Transverse colon (tissue), 4 donors: Measurements from ENCODE around the gene STXBP2. TPM values are rescaled to one million over a fixed set of nuclear protein-coding genes. Genes with fewer than 3 reads are reported as not detected.

Source experiments
- DNase-seq: peaks from one replicate; pipeline ENCODE4 v3.0.0-alpha.2; 2019
- H3K27ac ChIP-seq, 4 donors: fragments of 200-600 bp; sonication (generic); 2 replicates each; pipeline ENCODE4 v1.5.1; 2016 to 2018; ENCODE audit warnings: inconsistent platforms in 4 of 4
- H3K27me3 ChIP-seq: fragments of 200-600 bp; sonication (generic); 2 replicates; pipeline ENCODE4 v1.5.1; 2017; ENCODE audit warnings: inconsistent platforms
- H3K36me3 ChIP-seq, 4 donors: fragments of 200-600 bp; sonication (generic); 2 replicates each; pipeline ENCODE4 v1.5.1; 2017 to 2019; ENCODE audit warnings: inconsistent platforms in 4 of 4
- H3K4me1 ChIP-seq, 4 donors: fragments of 200-600 bp; sonication (generic); 2 replicates each; pipeline ENCODE4 v1.5.1; 2017 to 2020; ENCODE audit warnings: inconsistent platforms in 4 of 4
- H3K4me3 ChIP-seq, 4 donors: fragments of 200-600 bp; sonication (generic); 1 replicate in 1 of 4; 2 replicates in 3 of 4; pipeline versions ENCODE4 v1.5.1 to v1.6.1; 2017 to 2019; ENCODE audit warnings: inconsistent platforms in 4 of 4
- H3K9me3 ChIP-seq, 2 donors: fragments of 200-600 bp; sonication (generic); 2 replicates each; pipeline ENCODE4 v1.5.1; 2017 to 2019; ENCODE audit warnings: inconsistent platforms in 2 of 2
- CTCF ChIP-seq, 5 experiments: fragments of 200-600 bp in 3 of 5; fragments of 450-650 bp in 2 of 5; sonication (generic) in 3 of 5; IDR thresholded peaks; 1 replicate in 2 of 5; 2 replicates in 3 of 5; pipeline ENCODE4 v1.5.1; 2016 to 2017; ENCODE audit warnings: antibody characterized with exemption in 5 of 5, inconsistent platforms in 3 of 5, mild to moderate bottlenecking in 2 of 5, moderate library complexity in 1 of 5
- EP300 ChIP-seq: sonication (generic); formaldehyde crosslinking; IDR thresholded peaks from one replicate; pipeline ENCODE4 v1.6.1; 2017; ENCODE audit warnings: antibody characterized with exemption, low read depth
- POLR2A ChIP-seq: fragments of 450-650 bp; IDR thresholded peaks from one replicate; pipeline ENCODE4 v1.6.1; 2016; ENCODE audit warnings: antibody characterized with exemption, mild to moderate bottlenecking, moderate library complexity
- POLR2AphosphoS5 ChIP-seq, 3 donors: sonication (generic); formaldehyde crosslinking; IDR thresholded peaks; one replicate each; pipeline ENCODE4 v1.6.1; 2016; ENCODE audit warnings: antibody characterized with exemption in 3 of 3
- WGBS, 2 donors: methylation state at CpG; one replicate each; pipeline ENCODE4 v1.1.5; 2018; ENCODE audit warnings: low coverage in 1 of 2; 5-methylcytosine and 5-hydroxymethylcytosine counted together
- in situ Hi-C, 4 donors: fragments of 200-750 bp; cut with MboI; loops; one replicate each; pipeline versions ENCODE4 v1.15.0 to v1.15.1; 2017; ENCODE audit warnings: low sequenced_read_pairs in 3 of 4, low pct_ligation_motif_present in 1 of 4, low pct_unique_long_range_greater_than_20kb in 1 of 4
- intact Hi-C: fragments of 100-400 bp; cut with DNase I; formaldehyde crosslinking; loops from one replicate; pipeline ENCODE4 v1.15.1; 2023; ENCODE audit warnings: low total_unique reads
- total RNA-seq, 4 donors: library from RNA; depleted of rRNA; stranded (reverse); fragments of >200 nt; gene quantifications; one replicate each; pipeline ENCODE4 v1.1.0, GENCODE V29; 2016

Gene STXBP2
- total RNA-seq, 4 donors from 2014 or later, result 132 to 303 (median 205) TPM

GRCh38 chr19:7687177-7687576, 50.3 kb downstream of the STXBP2 start:
- no peak overlapping the region for H3K4me3 ChIP-seq
- peaks cover 0 to 4% (median under 1%) of the 10 kb centered on the region in 4 donors for H3K4me1 ChIP-seq
- no peak for TF ChIP-seq POLR2AphosphoS5 (IDR thresholded peaks at IDR 0.05)
- TF ChIP-seq POLR2A, result no peak
- TF ChIP-seq CTCF (IDR thresholded peaks at IDR 0.05), result no peak
- no peak for TF ChIP-seq EP300
- H3K36me3 ChIP-seq, result no peaks in the 10 kb centered on the region
- intact Hi-C loops, result loop anchor here (10.0 kb wide), 1 partner anchor 592 kb away; no protein-coding TSS in a partner anchor
- H3K27ac ChIP-seq, result no peak overlapping the region
- no peaks in the 10 kb centered on the region for H3K9me3 ChIP-seq
- WGBS, 2 donors, result 90% methylated on average over 12 of the region's 12 CpGs; no CpG with 5 or more reads in 1 of the 2 donors
- in situ Hi-C loops, result loop anchor here in 1 of 4 donors (10.0 kb wide), 1 partner anchor 122 kb away; no protein-coding TSS in a partner anchor
- no peaks in the 10 kb centered on the region for H3K27me3 ChIP-seq
- DNase-seq, result no peak

GRCh38 chr19:7689165-7689564, 52.3 kb downstream of the STXBP2 start:
- Histone ChIP-seq H3K36me3 (no peaks in the 10 kb centered on the region), H3K27ac (no peak overlapping the region), H3K4me1 (no peaks in the 10 kb centered on the region), H3K27me3 (no peaks in the 10 kb centered on the region), H3K4me3 (no peak overlapping the region), H3K9me3 (no peaks in the 10 kb centered on the region)
- TF ChIP-seq CTCF (IDR thresholded peaks at IDR 0.05) (no peak), POLR2A (no peak), EP300 (no peak), POLR2AphosphoS5 (IDR thresholded peaks at IDR 0.05) (no peak)
- in situ Hi-C loops, result loop anchor here in 1 of 4 donors (10.0 kb wide), 1 partner anchor 124 kb away; no protein-coding TSS in a partner anchor
- intact Hi-C loops, result loop anchor here (10.0 kb wide), 1 partner anchor 594 kb away; no protein-coding TSS in a partner anchor
- no peak for DNase-seq
- 47% methylated on average over 14 of the region's 23 CpGs; no CpG with 5 or more reads in 1 of the 2 donors for WGBS, 2 donors

DNA sequence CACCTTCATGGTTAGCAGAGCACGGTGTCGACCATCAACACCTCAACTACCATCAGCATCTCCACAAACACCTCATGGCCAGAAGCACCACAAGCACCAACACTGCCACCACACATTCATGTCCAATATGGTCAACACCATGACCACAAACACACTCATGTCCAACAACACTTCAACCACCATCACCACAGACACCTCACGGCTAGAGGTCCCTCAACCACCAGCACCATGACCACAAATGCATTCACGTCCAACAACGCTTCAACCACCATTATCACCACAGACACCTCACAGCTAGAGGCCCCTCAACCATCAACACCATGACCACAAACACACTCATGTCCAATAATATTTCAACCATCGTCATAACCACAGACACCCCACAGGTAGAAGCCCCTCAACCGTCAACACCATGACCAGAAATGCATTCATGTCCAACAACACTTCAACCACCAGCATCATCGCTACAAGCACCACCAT, 53.9 kb downstream of the STXBP2 start:
- whole genome bisulfite sequencing, 2 donors, result 43 to 82% methylated on average over 4 to 8 of the region's 8 CpGs
- H3K27ac ChIP-seq, result no peak overlapping the region
- DNase-seq, result no peak
- no peaks in the 10 kb centered on the region for H3K36me3 ChIP-seq
- no peak overlapping the region for H3K4me3 ChIP-seq
- H3K9me3 ChIP-seq, result no peaks in the 10 kb centered on the region
- in situ Hi-C loops (no loop called here), intact Hi-C loops (no loop called here)
- no peaks in the 10 kb centered on the region for H3K27me3 ChIP-seq
- no peaks in the 10 kb centered on the region for H3K4me1 ChIP-seq
- TF ChIP-seq POLR2A, result no peak
- TF ChIP-seq POLR2AphosphoS5 (IDR thresholded peaks at IDR 0.05), result no peak
- TF ChIP-seq EP300, result no peak
- TF ChIP-seq CTCF (IDR thresholded peaks at IDR 0.05), result no peak

- intact Hi-C loops, result no loop called here
- Histone ChIP-seq H3K36me3 (no peaks in the 10 kb centered on the region), H3K27ac (no peak overlapping the region), H3K27me3 (no peaks in the 10 kb centered on the region), H3K4me1 (no peaks in the 10 kb centered on the region), H3K4me3 (no peak overlapping the region), H3K9me3 (no peaks in the 10 kb centered on the region)
- DNase-seq, result no peak
- in situ Hi-C loops, result no loop called here
- TF ChIP-seq POLR2A (no peak), EP300 (no peak), CTCF (IDR thresholded peaks at IDR 0.05) (no peak), POLR2AphosphoS5 (IDR thresholded peaks at IDR 0.05) (no peak)
Measured at GRCh38 chr19:7691497-7691896, 54.6 kb downstream of the STXBP2 start.
